GM06990 (cell line): ENCODE data around the gene RCAN1.

Source experiments
- DNase-seq: peaks from one replicate; pipeline ENCODE4 v3.0.0-alpha.2; 2011; ENCODE audit not compliant: insufficient read length; ENCODE audit errors: extremely low read depth
- H3K27me3 ChIP-seq: replicated peaks from 2 replicates; pipeline ENCODE4 v1.6.0; 2011; ENCODE audit warnings: low read length; ENCODE audit not compliant: control insufficient read depth, insufficient read depth
- H3K36me3 ChIP-seq: 2 replicates; pipeline ENCODE4 v1.5.1; 2011; ENCODE audit warnings: low read length; ENCODE audit not compliant: control insufficient read depth, insufficient read depth
- H3K4me3 ChIP-seq: replicated peaks from 2 replicates; pipeline ENCODE4 v1.5.1; 2011; ENCODE audit warnings: low read depth, mild to moderate bottlenecking, control low read depth, low read length
- CTCF ChIP-seq: IDR thresholded peaks from 2 replicates; pipeline ENCODE4 v1.5.1; 2011; ENCODE audit warnings: low read length, control low read depth, mild to moderate bottlenecking, inconsistent platforms; ENCODE audit not compliant: insufficient read depth, poor library complexity, severe bottlenecking

The RCAN1 gene

GRCh38 chr21:34613679-34614627 is 960 bp downstream of the RCAN1 start:
- DNase-seq = peak; percentile 14
- no peaks in the 10 kb centered on the region for H3K27me3 ChIP-seq
- H3K36me3 ChIP-seq = no peaks in the 10 kb centered on the region
- H3K4me3 ChIP-seq = peak overlapping the region; percentile 79
- TF ChIP-seq CTCF = no peak

GRCh38 chr21:34612557-34612956 is 2.4 kb downstream of the RCAN1 start:
- no peak for TF ChIP-seq CTCF
- no peaks in the 10 kb centered on the region for H3K27me3 ChIP-seq
- no peak overlapping the region for H3K4me3 ChIP-seq
- H3K36me3 ChIP-seq = no peaks in the 10 kb centered on the region
- DNase-seq = no peak

GRCh38 chr21:34612056-34612455 is 2.9 kb downstream of the RCAN1 start:
- no peaks in the 10 kb centered on the region for H3K36me3 ChIP-seq
- TF ChIP-seq CTCF = no peak
- no peak for DNase-seq
- H3K4me3 ChIP-seq = no peak overlapping the region
- H3K27me3 ChIP-seq = no peaks in the 10 kb centered on the region

- DNase-seq = no peak
- Histone ChIP-seq H3K27me3 (no peaks in the 10 kb centered on the region), H3K4me3 (no peak overlapping the region), H3K36me3 (no peaks in the 10 kb centered on the region)
- no peak for TF ChIP-seq CTCF
Observed at GRCh38 chr21:34611528-34611927, 3.4 kb downstream of the RCAN1 start.

GRCh38 chr21:34609933-34610549 is 4.9 kb downstream of the RCAN1 start:
- Histone ChIP-seq H3K4me3 (no peak overlapping the region), H3K27me3 (no peaks in the 10 kb centered on the region)
- TF ChIP-seq CTCF = no peak

More at GRCh38 chr21:34609933-34610549, 4.9 kb downstream of the RCAN1 start:
- H3K36me3 ChIP-seq = no peaks in the 10 kb centered on the region
- DNase-seq = no peak
